ENCODE results near the gene LAMA5. TPM values are rescaled to one million over a fixed set of nuclear protein-coding genes. Genes with fewer than 3 reads are reported as not detected.

LAMA5 gene
- total RNA-seq, 2 donors from 2014 or later = 315 to 369 TPM

DNA sequence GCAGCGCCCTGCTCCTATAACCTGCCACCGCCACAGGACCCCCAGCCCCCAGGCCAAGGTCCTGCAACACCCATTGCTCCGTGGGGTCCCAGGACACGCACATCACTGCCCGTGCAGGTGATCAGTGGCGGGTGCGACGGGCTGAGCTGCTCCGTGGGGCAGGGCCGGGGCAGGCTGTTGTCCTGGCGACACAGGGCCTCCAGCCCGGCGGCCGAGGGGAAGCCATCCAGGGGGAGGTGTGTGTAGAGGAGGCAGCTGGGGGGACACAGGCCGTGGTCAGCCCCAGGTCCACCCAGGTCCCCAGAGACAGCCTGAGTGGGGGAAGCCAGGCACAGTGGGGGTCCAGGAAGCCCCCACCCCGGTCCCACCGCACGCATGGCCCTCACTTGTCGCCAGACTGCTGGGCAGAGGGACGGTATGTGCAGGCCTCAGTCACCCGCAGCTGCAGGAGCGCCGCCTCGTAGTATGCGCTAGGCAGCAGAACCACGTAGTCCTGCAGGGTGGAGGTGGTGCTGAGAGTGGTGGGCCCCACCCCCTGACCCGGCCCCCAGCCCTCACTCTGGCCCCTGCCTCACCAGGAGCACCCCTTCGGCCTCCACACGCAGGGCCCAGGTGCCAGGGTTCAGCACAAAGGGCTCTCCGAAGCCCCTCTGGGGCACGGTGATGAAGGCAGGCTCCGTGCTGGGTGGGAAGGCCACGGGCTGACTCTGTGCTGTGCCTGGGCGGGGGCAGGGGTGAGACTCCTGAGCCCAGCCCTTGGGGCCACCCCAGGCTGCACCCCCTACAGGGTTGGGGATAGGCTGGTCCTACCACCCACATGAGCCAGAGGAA, 33.9 kb downstream of the LAMA5 start:
- Histone ChIP-seq H3K4me3 (ENCODE audit: low read length) (no peak overlapping the region), H3K36me3 (ENCODE audit: control insufficient read depth, insufficient read depth, low read length) (peaks cover 46% of the 10 kb centered on the region), H3K27me3 (ENCODE audit: control insufficient read depth, insufficient read depth, low read length, poor library complexity, severe bottlenecking) (no peaks in the 10 kb centered on the region), H3K4me1 (ENCODE audit: control insufficient read depth, insufficient read depth, low read length) (no peaks in the 10 kb centered on the region), H3K9me3 (ENCODE audit: control insufficient read depth, low read length) (no peaks in the 10 kb centered on the region), H3K27ac (ENCODE audit: low read depth, low read length) (no peak overlapping the region), H3K9ac (ENCODE audit: extremely low read depth, low read length, poor library complexity, severe bottlenecking) (no peak overlapping the region)
- no peak for DNase-seq
- Mint-ChIP-seq H3K9me3 (no peaks in the 10 kb centered on the region), H3K36me3 (ENCODE audit: low read depth) (peaks cover 31% of the 10 kb centered on the region), H3K4me3 (no peak overlapping the region), H3K27me3 (ENCODE audit: insufficient read depth) (no peaks in the 10 kb centered on the region), H3K27ac (no peak overlapping the region), H3K4me1 (no peaks in the 10 kb centered on the region)
- TF ChIP-seq, protein P1, sequence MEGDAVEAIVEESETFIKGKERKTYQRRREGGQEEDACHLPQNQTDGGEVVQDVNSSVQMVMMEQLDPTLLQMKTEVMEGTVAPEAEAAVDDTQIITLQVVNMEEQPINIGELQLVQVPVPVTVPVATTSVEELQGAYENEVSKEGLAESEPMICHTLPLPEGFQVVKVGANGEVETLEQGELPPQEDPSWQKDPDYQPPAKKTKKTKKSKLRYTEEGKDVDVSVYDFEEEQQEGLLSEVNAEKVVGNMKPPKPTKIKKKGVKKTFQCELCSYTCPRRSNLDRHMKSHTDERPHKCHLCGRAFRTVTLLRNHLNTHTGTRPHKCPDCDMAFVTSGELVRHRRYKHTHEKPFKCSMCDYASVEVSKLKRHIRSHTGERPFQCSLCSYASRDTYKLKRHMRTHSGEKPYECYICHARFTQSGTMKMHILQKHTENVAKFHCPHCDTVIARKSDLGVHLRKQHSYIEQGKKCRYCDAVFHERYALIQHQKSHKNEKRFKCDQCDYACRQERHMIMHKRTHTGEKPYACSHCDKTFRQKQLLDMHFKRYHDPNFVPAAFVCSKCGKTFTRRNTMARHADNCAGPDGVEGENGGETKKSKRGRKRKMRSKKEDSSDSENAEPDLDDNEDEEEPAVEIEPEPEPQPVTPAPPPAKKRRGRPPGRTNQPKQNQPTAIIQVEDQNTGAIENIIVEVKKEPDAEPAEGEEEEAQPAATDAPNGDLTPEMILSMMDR (conservative IDR thresholded peaks at IDR 0.05) = no peak
- 94 to 96% methylated on average over 12 to 31 of the region's 34 CpGs for WGBS, 2 experiments (ENCODE audit: insufficient coverage in 1 of 2, insufficient read length in 1 of 2)

DNA sequence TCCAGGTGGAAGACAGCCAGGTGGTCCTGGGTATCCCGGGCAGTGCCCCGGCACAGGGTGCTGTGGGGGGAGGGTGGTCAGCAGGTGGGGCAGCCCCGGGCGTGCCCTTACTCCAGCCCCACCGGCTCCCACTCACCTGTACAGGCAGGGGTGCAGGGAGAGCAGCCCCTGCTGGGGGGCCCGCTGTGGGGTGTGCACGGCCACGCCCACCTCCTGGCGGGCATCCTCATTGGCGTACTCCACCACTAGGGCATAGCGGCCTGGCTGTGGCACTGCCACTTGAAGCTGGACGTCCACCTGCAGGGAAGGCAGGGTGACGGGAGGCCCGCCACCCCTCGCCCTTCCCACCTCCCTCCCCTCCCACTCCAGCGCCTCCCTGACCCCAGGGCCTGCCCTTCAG, 34.7 kb downstream of the LAMA5 start:
- WGBS, 2 experiments (ENCODE audit: insufficient coverage in 1 of 2, insufficient read length in 1 of 2) = 89 to 90% methylated on average over 10 to 15 of the region's 16 CpGs
- Histone ChIP-seq H3K27me3 (ENCODE audit: control insufficient read depth, insufficient read depth, low read length, poor library complexity, severe bottlenecking) (no peaks in the 10 kb centered on the region), H3K36me3 (ENCODE audit: control insufficient read depth, insufficient read depth, low read length) (peaks cover 48% of the 10 kb centered on the region), H3K4me1 (ENCODE audit: control insufficient read depth, insufficient read depth, low read length) (no peaks in the 10 kb centered on the region), H3K27ac (ENCODE audit: low read depth, low read length) (no peak overlapping the region), H3K4me3 (ENCODE audit: low read length) (no peak overlapping the region), H3K9ac (ENCODE audit: extremely low read depth, low read length, poor library complexity, severe bottlenecking) (no peak overlapping the region), H3K9me3 (ENCODE audit: control insufficient read depth, low read length) (no peaks in the 10 kb centered on the region)
- Mint-ChIP-seq H3K9me3 (no peaks in the 10 kb centered on the region), H3K27ac (no peak overlapping the region), H3K4me3 (no peak overlapping the region), H3K4me1 (no peaks in the 10 kb centered on the region), H3K36me3 (ENCODE audit: low read depth) (peaks cover 33% of the 10 kb centered on the region), H3K27me3 (ENCODE audit: insufficient read depth) (no peaks in the 10 kb centered on the region)
- no peak for DNase-seq
- TF ChIP-seq, protein P1 (conservative IDR thresholded peaks at IDR 0.05) = no peak

- no peak overlapping the region for H3K27ac Mint-ChIP-seq
Observed at GRCh38 chr20:62331347-62331746, 35.8 kb downstream of the LAMA5 start.

More at GRCh38 chr20:62331347-62331746, 35.8 kb downstream of the LAMA5 start:
- DNase-seq = no peak
- peaks cover 49% of the 10 kb centered on the region for H3K36me3 ChIP-seq (ENCODE audit: control insufficient read depth, insufficient read depth, low read length)
- no peaks in the 10 kb centered on the region for H3K4me1 ChIP-seq (ENCODE audit: control insufficient read depth, insufficient read depth, low read length)
- H3K9ac ChIP-seq (ENCODE audit: extremely low read depth, low read length, poor library complexity, severe bottlenecking) = no peak overlapping the region
- H3K27me3 ChIP-seq (ENCODE audit: control insufficient read depth, insufficient read depth, low read length, poor library complexity, severe bottlenecking) = no peaks in the 10 kb centered on the region
- Mint-ChIP-seq H3K9me3 (no peaks in the 10 kb centered on the region), H3K4me3 (no peak overlapping the region), H3K27me3 (ENCODE audit: insufficient read depth) (no peaks in the 10 kb centered on the region), H3K4me1 (no peaks in the 10 kb centered on the region), H3K36me3 (ENCODE audit: low read depth) (peaks cover 37% of the 10 kb centered on the region)
- H3K4me3 ChIP-seq (ENCODE audit: low read length) = no peak overlapping the region
- TF ChIP-seq, protein P1 (conservative IDR thresholded peaks at IDR 0.05) = no peak
- 97 to 99% methylated on average over 9 to 19 of the region's 19 CpGs for WGBS, 2 experiments (ENCODE audit: insufficient coverage in 1 of 2, insufficient read length in 1 of 2)
- no peaks in the 10 kb centered on the region for H3K9me3 ChIP-seq (ENCODE audit: control insufficient read depth, low read length)
- H3K27ac ChIP-seq (ENCODE audit: low read depth, low read length) = no peak overlapping the region

All from endodermal cell (in vitro differentiated cells).